ENCODE data around the gene GTPBP1. TPM values are rescaled to one million over a fixed set of nuclear protein-coding genes. Genes with fewer than 3 reads are reported as not detected.

Gene GTPBP1
- total and polyA plus RNA-seq, 2 donors (not counting 3 experiments of a cell fraction or from before 2014, with no cell fraction given) = 29.8 to 50.3 TPM

DNA sequence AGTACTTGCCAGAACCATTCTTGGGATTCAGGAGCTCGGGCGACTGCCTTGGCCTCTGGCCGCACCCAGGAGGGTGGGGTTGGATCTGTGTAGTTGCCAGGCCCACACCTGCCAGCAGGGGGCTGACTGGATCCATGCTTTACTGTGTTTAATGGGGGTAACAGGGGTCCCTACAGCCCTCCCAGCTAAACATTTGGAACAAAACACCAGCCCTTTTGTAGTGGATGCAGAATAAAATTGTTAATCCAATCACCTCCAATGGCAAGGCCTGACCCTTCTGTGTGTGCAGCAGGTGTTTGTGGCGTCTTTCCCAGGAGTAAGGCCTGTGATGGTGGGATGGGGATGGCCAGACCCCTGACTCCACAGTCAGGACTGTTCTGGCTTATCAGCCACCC is 27.6 kb downstream of the GTPBP1 start:
- H3K4me3 ChIP-seq (replicated peaks in 1 of 3; ENCODE audit: insufficient read depth in 1 of 3, low read depth in 1 of 3, low read length in 3 of 3) = no peak overlapping the region
- H3K36me3 ChIP-seq (ENCODE audit: control insufficient read depth in 2 of 2, extremely low read depth in 1 of 2, insufficient read depth in 2 of 2, low read length in 2 of 2) = peaks cover 9 to 53% of the 10 kb centered on the region in 2 experiments
- intact Hi-C loops (cut with micrococcal nuclease) (no loop called here), dilution Hi-C loops (cut with MboI; ENCODE audit: extremely low pct_ligation_motif_present, low sequenced_read_pairs) (no loop called here)
- CTCF ChIA-PET = interaction anchor here (1.0 to 3.9 kb wide), 10 partner anchors 8 to 681 kb away, joined by 3 to 19 read pairs (median 5); partner anchors contain the start of gene GTPBP1
- H4K20me1 ChIP-seq (replicated peaks; ENCODE audit: control insufficient read depth, extremely low read depth, insufficient read depth, low read length) = no peaks in the 10 kb centered on the region
- FAIRE-seq (peak; percentile 66), DNase-seq (ENCODE audit: low read depth, low spot score) (peak; percentile 19)
- no peak overlapping the region for H3K9ac ChIP-seq (replicated peaks; ENCODE audit: extremely low read depth, insufficient read depth, low read length)
- H3K9me3 ChIP-seq (replicated peaks; ENCODE audit: control insufficient read depth, insufficient read depth, low read length) = no peaks in the 10 kb centered on the region
- H3K79me2 ChIP-seq (ENCODE audit: control insufficient read depth, insufficient read depth, low read length) = no peaks in the 10 kb centered on the region
- no peaks in the 10 kb centered on the region for H3K27me3 ChIP-seq (ENCODE audit: control insufficient read depth in 2 of 2, insufficient read depth in 2 of 2, low read length in 2 of 2)
- H3K27ac ChIP-seq (ENCODE audit: insufficient read depth, low read depth, low read length) = no peak overlapping the region
- POLR2A ChIA-PET = no interaction called here
- H3K9me1 ChIP-seq (replicated peaks; ENCODE audit: control insufficient read depth, extremely low read depth, insufficient read depth, low read length) = no peaks in the 10 kb centered on the region
- TF ChIP-seq, protein P1, sequence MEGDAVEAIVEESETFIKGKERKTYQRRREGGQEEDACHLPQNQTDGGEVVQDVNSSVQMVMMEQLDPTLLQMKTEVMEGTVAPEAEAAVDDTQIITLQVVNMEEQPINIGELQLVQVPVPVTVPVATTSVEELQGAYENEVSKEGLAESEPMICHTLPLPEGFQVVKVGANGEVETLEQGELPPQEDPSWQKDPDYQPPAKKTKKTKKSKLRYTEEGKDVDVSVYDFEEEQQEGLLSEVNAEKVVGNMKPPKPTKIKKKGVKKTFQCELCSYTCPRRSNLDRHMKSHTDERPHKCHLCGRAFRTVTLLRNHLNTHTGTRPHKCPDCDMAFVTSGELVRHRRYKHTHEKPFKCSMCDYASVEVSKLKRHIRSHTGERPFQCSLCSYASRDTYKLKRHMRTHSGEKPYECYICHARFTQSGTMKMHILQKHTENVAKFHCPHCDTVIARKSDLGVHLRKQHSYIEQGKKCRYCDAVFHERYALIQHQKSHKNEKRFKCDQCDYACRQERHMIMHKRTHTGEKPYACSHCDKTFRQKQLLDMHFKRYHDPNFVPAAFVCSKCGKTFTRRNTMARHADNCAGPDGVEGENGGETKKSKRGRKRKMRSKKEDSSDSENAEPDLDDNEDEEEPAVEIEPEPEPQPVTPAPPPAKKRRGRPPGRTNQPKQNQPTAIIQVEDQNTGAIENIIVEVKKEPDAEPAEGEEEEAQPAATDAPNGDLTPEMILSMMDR (IDR thresholded peaks at IDR 0.05; ENCODE audit: extremely low read depth in 1 of 2, insufficient read depth in 1 of 2, low read depth in 1 of 2, low read length in 2 of 2) = peak; percentile 75 to 79
- TF ChIP-seq POLR2AphosphoS5 (IDR thresholded peaks at IDR 0.05; ENCODE audit: insufficient read depth, low read depth, low read length) (peak; percentile 26), GATA2 (IDR thresholded peaks at IDR 0.05; ENCODE audit: insufficient read depth, insufficient read length, low read depth, low read length) (no peak), MYC (IDR thresholded peaks at IDR 0.05; ENCODE audit: low read depth, low read length) (no peak)
- no peaks in the 10 kb centered on the region for H3K4me1 ChIP-seq (ENCODE audit: control insufficient read depth, extremely low read depth, insufficient read depth, low read length)
- BruUV-seq (replicated peaks) = no TSS peak
- no peak overlapping the region for H2AFZ ChIP-seq (ENCODE audit: low read depth, low read length)
- H3K4me2 ChIP-seq (ENCODE audit: insufficient read depth, low read length) = no peak overlapping the region

DNA sequence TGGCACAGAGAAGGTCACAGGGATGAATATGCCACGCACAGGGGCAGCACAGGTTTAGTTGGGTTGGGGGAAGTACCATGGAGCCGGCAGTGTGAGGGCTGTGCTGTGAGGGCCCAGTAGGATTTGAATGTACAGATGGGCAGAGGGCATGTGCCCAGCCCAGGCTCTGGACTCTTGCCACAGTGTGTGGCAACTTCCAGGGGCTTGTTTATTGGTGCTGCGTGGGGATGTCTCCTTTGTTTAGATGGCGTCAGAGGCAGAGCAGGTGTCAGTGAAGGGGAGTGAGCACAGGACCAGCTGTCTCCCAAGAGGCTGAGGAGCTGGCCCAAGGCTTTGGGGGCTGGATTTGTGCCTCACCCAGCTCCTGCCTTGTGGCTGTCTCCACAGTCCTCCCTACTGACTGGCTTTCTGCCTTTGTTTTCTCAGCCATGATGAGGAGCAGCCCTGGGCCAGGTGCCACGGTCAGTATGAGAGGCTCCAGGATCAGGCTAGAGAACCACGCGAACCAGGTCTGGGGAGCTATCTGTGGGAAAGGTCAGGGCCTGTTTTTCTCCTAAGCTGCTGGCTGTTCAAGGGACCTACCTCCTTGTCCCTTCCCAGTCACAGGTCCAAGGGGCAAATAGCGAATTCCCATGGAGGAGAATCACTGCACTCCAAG is 28.1 kb downstream of the GTPBP1 start:
- Histone ChIP-seq H2AFZ (ENCODE audit: low read depth, low read length) (no peak overlapping the region), H3K9ac (replicated peaks; ENCODE audit: extremely low read depth, insufficient read depth, low read length) (no peak overlapping the region), H3K4me3 (replicated peaks in 1 of 3; ENCODE audit: insufficient read depth in 1 of 3, low read depth in 1 of 3, low read length in 3 of 3) (no peak overlapping the region), H4K20me1 (replicated peaks; ENCODE audit: control insufficient read depth, extremely low read depth, insufficient read depth, low read length) (no peaks in the 10 kb centered on the region), H3K4me2 (ENCODE audit: insufficient read depth, low read length) (no peak overlapping the region), H3K27me3 (ENCODE audit: control insufficient read depth in 2 of 2, insufficient read depth in 2 of 2, low read length in 2 of 2) (no peaks in the 10 kb centered on the region), H3K9me1 (replicated peaks; ENCODE audit: control insufficient read depth, extremely low read depth, insufficient read depth, low read length) (no peaks in the 10 kb centered on the region), H3K27ac (ENCODE audit: insufficient read depth, low read depth, low read length) (no peak overlapping the region), H3K79me2 (ENCODE audit: control insufficient read depth, insufficient read depth, low read length) (no peaks in the 10 kb centered on the region), H3K4me1 (ENCODE audit: control insufficient read depth, extremely low read depth, insufficient read depth, low read length) (no peaks in the 10 kb centered on the region), H3K9me3 (replicated peaks; ENCODE audit: control insufficient read depth, insufficient read depth, low read length) (no peaks in the 10 kb centered on the region), H3K36me3 (ENCODE audit: control insufficient read depth in 2 of 2, extremely low read depth in 1 of 2, insufficient read depth in 2 of 2, low read length in 2 of 2) (peaks cover 7 to 54% of the 10 kb centered on the region in 2 experiments)
- TF ChIP-seq, protein P2, sequence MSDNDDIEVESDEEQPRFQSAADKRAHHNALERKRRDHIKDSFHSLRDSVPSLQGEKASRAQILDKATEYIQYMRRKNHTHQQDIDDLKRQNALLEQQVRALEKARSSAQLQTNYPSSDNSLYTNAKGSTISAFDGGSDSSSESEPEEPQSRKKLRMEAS (IDR thresholded peaks at IDR 0.05; ENCODE audit: insufficient read depth, insufficient read length) = no peak
- no peak for TF ChIP-seq JUN (IDR thresholded peaks at IDR 0.05; ENCODE audit: borderline replicate concordance, insufficient read depth, insufficient read length, low read depth)
- TF ChIP-seq FOS (IDR thresholded peaks at IDR 0.05; ENCODE audit: borderline replicate concordance, insufficient read depth, low read length) = no peak
- no peak for TF ChIP-seq GATA2 (IDR thresholded peaks at IDR 0.05; ENCODE audit: insufficient read depth, insufficient read length, low read depth, low read length)
- TF ChIP-seq, protein P1 (IDR thresholded peaks at IDR 0.05; ENCODE audit: extremely low read depth in 1 of 2, insufficient read depth in 1 of 2, low read depth in 1 of 2, low read length in 2 of 2) = no peak
- no peak for TF ChIP-seq POLR2AphosphoS5 (IDR thresholded peaks at IDR 0.05; ENCODE audit: insufficient read depth, low read depth, low read length)
- no peak for TF ChIP-seq EZH2 (IDR thresholded peaks at IDR 0.05; ENCODE audit: borderline replicate concordance, low read depth, low read length, severe bottlenecking)
- no peak for TF ChIP-seq POLR2A (IDR thresholded peaks at IDR 0.05; ENCODE audit: low read depth, low read length)
- TF ChIP-seq MYC (IDR thresholded peaks at IDR 0.05; ENCODE audit: low read depth, low read length) = no peak
- DNase-seq (ENCODE audit: low read depth, low spot score) (no peak), FAIRE-seq (no peak)
- intact Hi-C loops (cut with micrococcal nuclease) = no loop called here
- BruUV-seq (replicated peaks) = no TSS peak
- CTCF ChIA-PET = interaction anchor here (1.0 to 3.9 kb wide), 8 partner anchors 9 to 682 kb away, joined by 3 to 19 read pairs (median 6); no protein-coding TSS in a partner anchor
- dilution Hi-C loops (cut with MboI; ENCODE audit: extremely low pct_ligation_motif_present, low sequenced_read_pairs) = no loop called here
- POLR2A ChIA-PET = no interaction called here
